DND-41 (cell line): ENCODE data around the gene JAML.

Source experiments
- EZH2 ChIP-seq: IDR thresholded peaks from 3 replicates; pipeline ENCODE4 v1.6.1; 2012; ENCODE audit warnings: borderline replicate concordance, low read depth, mild to moderate bottlenecking, moderate library complexity, low read length, inconsistent platforms; ENCODE audit not compliant: severe bottlenecking
- TF ChIP-seq, protein P1 (sequence below): IDR thresholded peaks from 2 replicates; pipeline ENCODE4 v1.5.1; 2012; ENCODE audit warnings: borderline replicate concordance, low read length, moderate library complexity, mild to moderate bottlenecking; ENCODE audit not compliant: poor library complexity, severe bottlenecking; ENCODE audit errors: extremely low read depth

GRCh38 chr11:118161786-118162185, 63.0 kb downstream of the JAML start:
- TF ChIP-seq, protein P1, sequence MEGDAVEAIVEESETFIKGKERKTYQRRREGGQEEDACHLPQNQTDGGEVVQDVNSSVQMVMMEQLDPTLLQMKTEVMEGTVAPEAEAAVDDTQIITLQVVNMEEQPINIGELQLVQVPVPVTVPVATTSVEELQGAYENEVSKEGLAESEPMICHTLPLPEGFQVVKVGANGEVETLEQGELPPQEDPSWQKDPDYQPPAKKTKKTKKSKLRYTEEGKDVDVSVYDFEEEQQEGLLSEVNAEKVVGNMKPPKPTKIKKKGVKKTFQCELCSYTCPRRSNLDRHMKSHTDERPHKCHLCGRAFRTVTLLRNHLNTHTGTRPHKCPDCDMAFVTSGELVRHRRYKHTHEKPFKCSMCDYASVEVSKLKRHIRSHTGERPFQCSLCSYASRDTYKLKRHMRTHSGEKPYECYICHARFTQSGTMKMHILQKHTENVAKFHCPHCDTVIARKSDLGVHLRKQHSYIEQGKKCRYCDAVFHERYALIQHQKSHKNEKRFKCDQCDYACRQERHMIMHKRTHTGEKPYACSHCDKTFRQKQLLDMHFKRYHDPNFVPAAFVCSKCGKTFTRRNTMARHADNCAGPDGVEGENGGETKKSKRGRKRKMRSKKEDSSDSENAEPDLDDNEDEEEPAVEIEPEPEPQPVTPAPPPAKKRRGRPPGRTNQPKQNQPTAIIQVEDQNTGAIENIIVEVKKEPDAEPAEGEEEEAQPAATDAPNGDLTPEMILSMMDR, result no peak
- TF ChIP-seq EZH2, result no peak
